ENCODE results near the gene FURIN. TPM values are rescaled to one million over a fixed set of nuclear protein-coding genes. Genes with fewer than 3 reads are reported as not detected.
"Not testable (repeated sequence)": the region's sequence is repeated elsewhere in the genome, so short reads cannot be mapped to it uniquely, and the experiment has no call there.

FURIN gene
- total RNA-seq, 5 donors from 2014 or later (not counting 1 experiment from before 2014, with no cell fraction given) = 52.8 to 74.0 (median 61.4) TPM

DNA sequence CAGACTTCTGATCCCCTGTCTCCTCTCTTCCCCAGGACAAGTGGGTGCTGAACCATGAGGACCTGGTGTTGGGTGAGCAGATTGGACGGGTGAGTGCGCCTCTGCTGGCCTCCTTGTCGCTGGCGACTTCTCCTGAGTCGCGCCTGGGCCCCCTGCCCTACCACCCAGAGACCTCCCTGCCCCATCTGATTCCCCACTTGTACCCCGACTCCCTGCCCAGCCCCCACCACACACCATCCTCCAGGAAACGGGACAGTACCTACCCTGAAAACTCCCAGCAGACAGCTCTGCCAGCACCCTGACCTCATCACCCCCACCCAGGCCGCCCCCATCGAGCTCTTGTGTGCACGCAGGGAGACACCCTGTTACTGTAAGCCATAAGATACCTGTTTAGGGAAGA, 23.6 kb downstream of the FURIN start:
- H3K36me3 ChIP-seq (ENCODE audit: control insufficient read depth in 2 of 2, extremely low read depth in 1 of 2, insufficient read depth in 1 of 2, low read length in 1 of 2) = no peaks in the 10 kb centered on the region
- no peaks in the 10 kb centered on the region for H3K4me1 Mint-ChIP-seq
- H3K9me3 ChIP-seq = no peaks in the 10 kb centered on the region
- H3K27ac Mint-ChIP-seq = no peak overlapping the region
- no peak overlapping the region for H3K4me3 ChIP-seq (ENCODE audit: control insufficient read depth in 1 of 2, extremely low read depth in 1 of 2, low read length in 1 of 2)
- ChIA-PET CTCF (no interaction called here), POLR2A (no interaction called here)
- ATAC-seq (replicated peaks in 1 of 4) (no peak), DNase-seq (no peak)
- H3K9me3 Mint-ChIP-seq = no peaks in the 10 kb centered on the region
- peaks cover 0 to 20% of the 10 kb centered on the region in 2 experiments for H3K4me1 ChIP-seq (ENCODE audit: control insufficient read depth in 1 of 2, extremely low read depth in 1 of 2, insufficient read depth in 2 of 2, low read length in 2 of 2)
- H3K27me3 ChIP-seq (replicated peaks in 1 of 2; ENCODE audit: control insufficient read depth in 2 of 2, extremely low read depth in 1 of 2, insufficient read depth in 2 of 2, low read length in 1 of 2) = peaks cover 0 to 27% of the 10 kb centered on the region in 2 experiments
- no peak overlapping the region for H3K4me3 Mint-ChIP-seq
- H3K27ac ChIP-seq (ENCODE audit: low read length) = no peak overlapping the region
- peaks cover 4 to 5% of the 10 kb centered on the region in 2 donors for H3K27me3 Mint-ChIP-seq
- WGBS (ENCODE audit: insufficient coverage) = 84% methylated on average over 4 of the region's 11 CpGs
- no peaks in the 10 kb centered on the region for H3K36me3 Mint-ChIP-seq

DNA sequence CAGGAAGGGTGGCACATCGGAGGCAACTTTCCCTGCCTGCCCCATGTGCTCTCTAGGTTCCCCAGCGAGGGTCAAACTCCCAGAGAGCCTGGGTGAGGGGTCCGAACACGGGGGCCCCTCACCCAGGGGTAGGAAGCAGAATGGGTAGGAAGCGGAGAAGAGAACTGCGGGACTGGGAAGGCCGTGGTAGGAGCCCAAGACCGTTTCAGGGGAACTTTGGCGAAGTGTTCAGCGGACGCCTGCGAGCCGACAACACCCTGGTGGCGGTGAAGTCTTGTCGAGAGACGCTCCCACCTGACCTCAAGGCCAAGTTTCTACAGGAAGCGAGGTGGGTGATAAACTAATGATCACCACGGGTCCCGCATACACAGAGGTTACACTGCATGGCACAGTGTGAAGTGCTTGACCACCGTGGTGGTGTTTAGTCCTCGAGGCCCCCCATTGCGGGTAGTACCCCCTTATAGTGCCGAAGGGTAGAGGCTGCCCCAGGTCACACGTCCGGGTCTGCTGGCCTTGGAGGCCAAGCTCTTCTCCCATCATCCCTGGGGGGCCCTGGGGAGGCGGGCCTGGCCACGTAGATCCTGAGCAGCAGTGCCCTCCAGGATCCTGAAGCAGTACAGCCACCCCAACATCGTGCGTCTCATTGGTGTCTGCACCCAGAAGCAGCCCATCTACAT, 24.2 kb downstream of the FURIN start:
- Histone ChIP-seq H3K4me1 (ENCODE audit: control insufficient read depth in 1 of 2, extremely low read depth in 1 of 2, insufficient read depth in 2 of 2, low read length in 2 of 2) (peaks cover 0 to 20% of the 10 kb centered on the region in 2 experiments), H3K9me3 (no peaks in the 10 kb centered on the region), H3K27me3 (replicated peaks in 1 of 2; ENCODE audit: control insufficient read depth in 2 of 2, extremely low read depth in 1 of 2, insufficient read depth in 2 of 2, low read length in 1 of 2) (peaks cover 0 to 24% of the 10 kb centered on the region in 2 experiments), H3K27ac (ENCODE audit: low read length) (no peak overlapping the region), H3K4me3 (ENCODE audit: control insufficient read depth in 1 of 2, extremely low read depth in 1 of 2, low read length in 1 of 2) (no peak overlapping the region), H3K36me3 (ENCODE audit: control insufficient read depth in 2 of 2, extremely low read depth in 1 of 2, insufficient read depth in 1 of 2, low read length in 1 of 2) (no peaks in the 10 kb centered on the region)
- Mint-ChIP-seq H3K4me1 (no peaks in the 10 kb centered on the region), H3K27me3 (peaks cover 2% of the 10 kb centered on the region in 2 donors), H3K36me3 (no peaks in the 10 kb centered on the region), H3K4me3 (no peak overlapping the region), H3K9me3 (no peaks in the 10 kb centered on the region), H3K27ac (no peak overlapping the region)
- ATAC-seq (replicated peaks in 1 of 4) (no peak), DNase-seq (no peak)
- 94% methylated on average over 23 of the region's 29 CpGs for WGBS (ENCODE audit: insufficient coverage)
- ChIA-PET CTCF (interaction anchor here in 1 of 2 donors (0.5 to 0.7 kb wide), 2 partner anchors 90 to 573 kb away, joined by 3 read pairs; no protein-coding TSS in a partner anchor), POLR2A (no interaction called here)

DNA sequence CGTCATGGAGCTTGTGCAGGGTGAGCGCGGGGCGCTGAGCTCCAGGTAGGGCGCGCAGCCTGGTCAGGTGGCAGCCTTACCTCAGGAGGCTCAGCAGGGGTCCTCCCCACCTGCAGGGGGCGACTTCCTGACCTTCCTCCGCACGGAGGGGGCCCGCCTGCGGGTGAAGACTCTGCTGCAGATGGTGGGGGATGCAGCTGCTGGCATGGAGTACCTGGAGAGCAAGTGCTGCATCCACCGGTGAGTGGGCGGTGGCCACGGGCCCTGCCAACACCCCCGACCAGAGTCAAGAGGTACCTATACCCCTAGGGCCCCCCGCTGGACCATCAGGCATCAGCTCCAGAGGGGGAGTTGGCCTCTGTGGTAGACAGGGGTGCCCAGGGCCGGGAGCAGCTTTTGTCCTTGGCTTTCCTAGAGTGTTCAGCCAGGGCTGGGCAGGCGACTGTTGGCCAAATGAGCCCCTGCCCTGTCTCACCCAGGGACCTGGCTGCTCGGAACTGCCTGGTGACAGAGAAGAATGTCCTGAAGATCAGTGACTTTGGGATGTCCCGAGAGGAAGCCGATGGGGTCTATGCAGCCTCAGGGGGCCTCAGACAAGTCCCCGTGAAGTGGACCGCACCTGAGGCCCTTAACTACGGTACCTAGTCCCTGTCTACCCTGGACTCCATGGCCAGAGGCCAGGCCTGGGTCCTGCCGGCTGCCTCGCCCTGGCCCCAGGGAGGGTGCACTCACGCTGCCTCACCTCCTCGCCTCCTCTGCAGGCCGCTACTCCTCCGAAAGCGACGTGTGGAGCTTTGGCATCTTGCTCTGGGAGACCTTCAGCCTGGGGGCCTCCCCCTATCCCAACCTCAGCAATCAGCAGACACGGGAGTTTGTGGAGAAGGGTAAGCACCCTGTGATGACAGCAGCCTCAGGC, 25.0 kb downstream of the FURIN start:
- ChIA-PET CTCF (interaction anchor here in 1 of 2 donors (0.5 to 0.7 kb wide), 2 partner anchors 91 to 574 kb away, joined by 3 read pairs; no protein-coding TSS in a partner anchor), POLR2A (no interaction called here)

DNA sequence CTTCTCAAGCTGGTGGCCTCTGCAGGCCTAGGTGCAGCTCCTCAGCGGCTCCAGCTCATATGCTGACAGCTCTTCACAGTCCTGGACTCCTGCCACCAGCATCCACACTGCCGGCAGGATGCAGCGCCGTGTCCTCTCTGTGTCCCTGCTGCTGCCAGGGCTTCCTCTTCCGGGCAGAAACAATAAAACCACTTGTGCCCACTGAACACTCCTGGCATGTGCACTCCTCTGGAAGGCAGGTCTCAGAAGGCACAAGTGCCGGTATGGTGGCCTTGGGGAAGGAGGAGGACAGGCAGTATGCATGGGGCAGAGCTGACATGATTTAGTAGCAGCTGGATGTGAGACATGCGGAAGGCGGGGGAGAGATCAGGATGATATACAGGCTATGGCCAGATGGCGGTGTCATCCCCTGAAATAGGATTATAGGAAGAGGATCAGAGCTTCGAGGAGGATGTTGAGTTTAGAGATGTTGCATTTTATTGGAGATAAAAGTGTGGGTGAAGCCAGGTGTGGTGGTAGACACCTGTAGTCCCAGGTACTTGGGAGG, 27.3 kb downstream of the FURIN start:
- H3K27ac Mint-ChIP-seq = no peak overlapping the region
- Histone ChIP-seq H3K9me3 (no peaks in the 10 kb centered on the region), H3K27ac (ENCODE audit: low read length) (no peak overlapping the region), H3K4me3 (ENCODE audit: control insufficient read depth in 1 of 2, extremely low read depth in 1 of 2, low read length in 1 of 2) (no peak overlapping the region), H3K36me3 (ENCODE audit: control insufficient read depth in 2 of 2, extremely low read depth in 1 of 2, insufficient read depth in 1 of 2, low read length in 1 of 2) (no peaks in the 10 kb centered on the region), H3K4me1 (ENCODE audit: control insufficient read depth in 1 of 2, extremely low read depth in 1 of 2, insufficient read depth in 2 of 2, low read length in 2 of 2) (peaks cover 0 to 1% of the 10 kb centered on the region in 2 experiments), H3K27me3 (replicated peaks in 1 of 2; ENCODE audit: control insufficient read depth in 2 of 2, extremely low read depth in 1 of 2, insufficient read depth in 2 of 2, low read length in 1 of 2) (peaks cover 0 to 8% of the 10 kb centered on the region in 2 experiments)
- ATAC-seq (replicated peaks in 1 of 4) (no peak), DNase-seq (no peak)
- H3K27me3 Mint-ChIP-seq = no peaks in the 10 kb centered on the region
- no peaks in the 10 kb centered on the region for H3K9me3 Mint-ChIP-seq
- no peaks in the 10 kb centered on the region for H3K4me1 Mint-ChIP-seq
- ChIA-PET CTCF (interaction anchor here in 1 of 2 donors (0.6 kb wide), 1 partner anchor 32 kb away, joined by 11 read pairs; no protein-coding TSS in a partner anchor), POLR2A (interaction anchor here in 1 of 2 donors (0.5 kb wide), 1 partner anchor 577 kb away, joined by 3 read pairs; no protein-coding TSS in a partner anchor)
- 96% methylated on average over 9 of the region's 10 CpGs for WGBS (ENCODE audit: insufficient coverage)
- H3K4me3 Mint-ChIP-seq = no peak overlapping the region
- no peaks in the 10 kb centered on the region for H3K36me3 Mint-ChIP-seq

More for the DNA sequence above, 25.0 kb downstream of the FURIN start:
- H3K9me3 ChIP-seq = no peaks in the 10 kb centered on the region
- peaks cover 0 to 20% of the 10 kb centered on the region in 2 experiments for H3K27me3 ChIP-seq (replicated peaks in 1 of 2; ENCODE audit: control insufficient read depth in 2 of 2, extremely low read depth in 1 of 2, insufficient read depth in 2 of 2, low read length in 1 of 2)
- no peak overlapping the region for H3K4me3 Mint-ChIP-seq
- no peaks in the 10 kb centered on the region for H3K36me3 ChIP-seq (ENCODE audit: control insufficient read depth in 2 of 2, extremely low read depth in 1 of 2, insufficient read depth in 1 of 2, low read length in 1 of 2)
- peaks cover 0 to 20% of the 10 kb centered on the region in 2 experiments for H3K4me1 ChIP-seq (ENCODE audit: control insufficient read depth in 1 of 2, extremely low read depth in 1 of 2, insufficient read depth in 2 of 2, low read length in 2 of 2)
- H3K9me3 Mint-ChIP-seq = no peaks in the 10 kb centered on the region
- H3K27ac Mint-ChIP-seq = no peak overlapping the region
- no peaks in the 10 kb centered on the region for H3K27me3 Mint-ChIP-seq
- no peaks in the 10 kb centered on the region for H3K4me1 Mint-ChIP-seq
- 96% methylated on average over 26 of the region's 33 CpGs for WGBS (ENCODE audit: insufficient coverage)
- H3K36me3 Mint-ChIP-seq = no peaks in the 10 kb centered on the region
- DNase-seq (no peak), ATAC-seq (replicated peaks in 1 of 4) (no peak)
- no peak overlapping the region for H3K27ac ChIP-seq (ENCODE audit: low read length)
- H3K4me3 ChIP-seq (ENCODE audit: control insufficient read depth in 1 of 2, extremely low read depth in 1 of 2, low read length in 1 of 2) = no peak overlapping the region

DNA sequence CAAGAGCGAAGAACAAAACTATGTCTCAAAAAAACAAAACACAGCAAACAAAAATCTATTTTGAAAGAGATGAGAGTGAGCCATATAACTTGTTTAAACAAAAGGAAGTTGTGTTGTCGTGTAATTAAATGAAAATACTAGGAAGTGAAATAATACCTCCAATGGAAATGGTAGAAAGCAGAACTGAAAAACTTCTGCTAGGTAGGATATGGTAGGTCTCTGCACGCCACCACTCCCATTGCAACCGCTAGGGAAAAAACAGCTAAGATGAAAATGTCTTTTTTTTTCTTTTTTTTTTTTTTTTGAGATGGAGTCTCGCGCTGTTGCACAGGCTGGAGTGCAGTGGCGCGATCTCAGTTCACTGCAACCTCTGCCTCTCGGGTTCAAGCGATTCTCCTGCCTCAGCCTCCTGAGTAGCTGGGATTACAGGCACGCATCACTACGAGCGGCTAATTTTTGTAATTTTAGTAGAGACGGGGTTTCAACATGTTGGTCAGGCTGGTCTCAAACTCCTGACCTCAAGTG, 28.8 kb downstream of the FURIN start:
- peaks cover 11 to 12% (median 12%) of the 10 kb centered on the region in 3 donors for H3K4me1 Mint-ChIP-seq
- H3K9me3 Mint-ChIP-seq; H3K36me3 ChIP-seq (ENCODE audit: control insufficient read depth in 2 of 2, extremely low read depth in 1 of 2, insufficient read depth in 1 of 2, low read length in 1 of 2); H3K27me3 ChIP-seq (replicated peaks in 1 of 2; ENCODE audit: control insufficient read depth in 2 of 2, extremely low read depth in 1 of 2, insufficient read depth in 2 of 2, low read length in 1 of 2); POLR2A ChIA-PET; CTCF ChIA-PET; H3K27ac Mint-ChIP-seq; H3K27me3 Mint-ChIP-seq; H3K4me3 Mint-ChIP-seq; DNase-seq; H3K4me3 ChIP-seq (ENCODE audit: control insufficient read depth in 1 of 2, extremely low read depth in 1 of 2, low read length in 1 of 2); ATAC-seq (replicated peaks in 1 of 4); H3K27ac ChIP-seq (ENCODE audit: low read length); H3K36me3 Mint-ChIP-seq; H3K4me1 ChIP-seq (ENCODE audit: control insufficient read depth in 1 of 2, extremely low read depth in 1 of 2, insufficient read depth in 2 of 2, low read length in 2 of 2); H3K9me3 ChIP-seq: not testable (repeated sequence)
- 93% methylated on average over 4 of the region's 14 CpGs for WGBS (ENCODE audit: insufficient coverage)
